Measurements from ENCODE around the gene DYTN. TPM values are rescaled to one million over a fixed set of nuclear protein-coding genes. Genes with fewer than 3 reads are reported as not detected.

DYTN gene
- total and polyA plus RNA-seq, 4 donors, result not detected

DNA sequence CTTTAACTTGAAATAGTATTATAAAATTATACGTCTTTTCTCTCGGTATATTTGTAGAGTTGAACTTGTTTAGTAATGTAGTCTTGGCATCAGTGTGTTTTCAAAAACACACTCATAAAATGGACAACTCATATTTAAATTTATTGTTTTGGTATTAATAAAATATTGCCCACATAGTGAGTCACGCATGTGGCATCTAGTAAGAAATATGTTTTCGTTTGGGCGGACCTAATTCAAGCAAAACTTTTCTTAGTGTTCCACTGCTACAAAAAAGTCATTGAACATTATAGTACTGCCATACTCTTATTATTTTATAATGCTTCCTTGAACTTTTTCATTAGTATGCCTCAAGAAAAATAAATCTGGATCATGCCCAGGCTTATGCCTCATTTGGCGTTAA is 107.0 kb downstream of the DYTN start:
- 95% methylated on average over 6 of the region's 6 CpGs for WGBS
- no peak overlapping the region for H3K27ac ChIP-seq (ENCODE audit: low read depth in 1 of 2, low read length in 2 of 2)

GRCh38 chr2:206610451-206610850 is 107.7 kb downstream of the DYTN start:
- WGBS, result 45% methylated on average over 1 of the region's 1 CpG

More for the DNA sequence above, 107.0 kb downstream of the DYTN start:
- Histone ChIP-seq H3K4me1 (ENCODE audit: control insufficient read depth in 4 of 4, insufficient read depth in 4 of 4, low read length in 3 of 4) (no peaks in the 10 kb centered on the region), H3K9me3 (ENCODE audit: control insufficient read depth in 4 of 4, low read length in 3 of 4) (no peaks in the 10 kb centered on the region), H3K9ac (ENCODE audit: low read depth in 1 of 2, low read length in 2 of 2) (no peak overlapping the region), H3K27me3 (ENCODE audit: control insufficient read depth in 4 of 4, insufficient read depth in 4 of 4, low read length in 3 of 4) (peaks cover 0 to 3% (median 0%) of the 10 kb centered on the region in 4 donors), H3K36me3 (ENCODE audit: control insufficient read depth in 4 of 4, insufficient read depth in 3 of 4, low read depth in 1 of 4, low read length in 3 of 4) (no peaks in the 10 kb centered on the region), H3K4me3 (ENCODE audit: low read depth in 1 of 3, low read length in 3 of 3) (no peak overlapping the region)
- TF ChIP-seq ATF3 (IDR thresholded peaks at IDR 0.05) (no peak), TAF1 (conservative IDR thresholded peaks at IDR 0.05) (no peak), HNF4A (conservative IDR thresholded peaks at IDR 0.05) (no peak)
- DNase-seq (ENCODE audit: low spot score), result no peak

GRCh38 chr2:206603243-206603642 is 115.0 kb downstream of the DYTN start:
- Histone ChIP-seq H3K27me3 (ENCODE audit: control insufficient read depth in 4 of 4, insufficient read depth in 4 of 4, low read length in 3 of 4) (peaks cover 0 to 5% (median 0%) of the 10 kb centered on the region in 4 donors), H3K9ac (ENCODE audit: low read depth in 1 of 2, low read length in 2 of 2) (no peak overlapping the region), H3K27ac (ENCODE audit: low read depth in 1 of 2, low read length in 2 of 2) (no peak overlapping the region), H3K4me3 (ENCODE audit: low read depth in 1 of 3, low read length in 3 of 3) (no peak overlapping the region), H3K9me3 (ENCODE audit: control insufficient read depth in 4 of 4, low read length in 3 of 4) (no peaks in the 10 kb centered on the region), H3K36me3 (ENCODE audit: control insufficient read depth in 4 of 4, insufficient read depth in 3 of 4, low read depth in 1 of 4, low read length in 3 of 4) (no peaks in the 10 kb centered on the region), H3K4me1 (ENCODE audit: control insufficient read depth in 4 of 4, insufficient read depth in 4 of 4, low read length in 3 of 4) (no peaks in the 10 kb centered on the region)
- DNase-seq (ENCODE audit: low spot score), result no peak
- TF ChIP-seq MAX (IDR thresholded peaks at IDR 0.05) (no peak), RXRA (IDR thresholded peaks at IDR 0.05) (no peak), EGR1 (IDR thresholded peaks at IDR 0.05; ENCODE audit: low read depth in 2 of 2) (no peak), HNF4A (conservative IDR thresholded peaks at IDR 0.05) (no peak), JUND (IDR thresholded peaks at IDR 0.05) (no peak), FOXA2 (IDR thresholded peaks at IDR 0.05) (no peak), TAF1 (conservative IDR thresholded peaks at IDR 0.05) (no peak), SP1 (IDR thresholded peaks at IDR 0.05) (no peak), ATF3 (IDR thresholded peaks at IDR 0.05) (no peak), FOXA1 (IDR thresholded peaks at IDR 0.05) (no peak), YY1 (IDR thresholded peaks at IDR 0.05) (no peak), RAD21 (IDR thresholded peaks at IDR 0.05) (no peak), GABPA (IDR thresholded peaks at IDR 0.05 in 1 of 2, conservative IDR thresholded peaks at IDR 0.05 in 1 of 2) (no peak)
- WGBS, result 81% methylated on average over 3 of the region's 3 CpGs

More at GRCh38 chr2:206610451-206610850, 107.7 kb downstream of the DYTN start:
- peaks cover 0 to 5% (median 0%) of the 10 kb centered on the region in 4 donors for H3K27me3 ChIP-seq (ENCODE audit: control insufficient read depth in 4 of 4, insufficient read depth in 4 of 4, low read length in 3 of 4)
- DNase-seq (ENCODE audit: low spot score), result no peak
- H3K36me3 ChIP-seq (ENCODE audit: control insufficient read depth in 4 of 4, insufficient read depth in 3 of 4, low read depth in 1 of 4, low read length in 3 of 4), result no peaks in the 10 kb centered on the region
- no peak for TF ChIP-seq RAD21 (IDR thresholded peaks at IDR 0.05)
- TF ChIP-seq, protein P1, sequence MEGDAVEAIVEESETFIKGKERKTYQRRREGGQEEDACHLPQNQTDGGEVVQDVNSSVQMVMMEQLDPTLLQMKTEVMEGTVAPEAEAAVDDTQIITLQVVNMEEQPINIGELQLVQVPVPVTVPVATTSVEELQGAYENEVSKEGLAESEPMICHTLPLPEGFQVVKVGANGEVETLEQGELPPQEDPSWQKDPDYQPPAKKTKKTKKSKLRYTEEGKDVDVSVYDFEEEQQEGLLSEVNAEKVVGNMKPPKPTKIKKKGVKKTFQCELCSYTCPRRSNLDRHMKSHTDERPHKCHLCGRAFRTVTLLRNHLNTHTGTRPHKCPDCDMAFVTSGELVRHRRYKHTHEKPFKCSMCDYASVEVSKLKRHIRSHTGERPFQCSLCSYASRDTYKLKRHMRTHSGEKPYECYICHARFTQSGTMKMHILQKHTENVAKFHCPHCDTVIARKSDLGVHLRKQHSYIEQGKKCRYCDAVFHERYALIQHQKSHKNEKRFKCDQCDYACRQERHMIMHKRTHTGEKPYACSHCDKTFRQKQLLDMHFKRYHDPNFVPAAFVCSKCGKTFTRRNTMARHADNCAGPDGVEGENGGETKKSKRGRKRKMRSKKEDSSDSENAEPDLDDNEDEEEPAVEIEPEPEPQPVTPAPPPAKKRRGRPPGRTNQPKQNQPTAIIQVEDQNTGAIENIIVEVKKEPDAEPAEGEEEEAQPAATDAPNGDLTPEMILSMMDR (IDR thresholded peaks at IDR 0.05; ENCODE audit: low read depth, low read length, missing input control), result no peak
- no peak for TF ChIP-seq GABPA (IDR thresholded peaks at IDR 0.05 in 1 of 2, conservative IDR thresholded peaks at IDR 0.05 in 1 of 2)
- H3K4me3 ChIP-seq (ENCODE audit: low read depth in 1 of 3, low read length in 3 of 3), result no peak overlapping the region
- no peak overlapping the region for H3K27ac ChIP-seq (ENCODE audit: low read depth in 1 of 2, low read length in 2 of 2)
- H3K4me1 ChIP-seq (ENCODE audit: control insufficient read depth in 4 of 4, insufficient read depth in 4 of 4, low read length in 3 of 4), result no peaks in the 10 kb centered on the region
- no peaks in the 10 kb centered on the region for H3K9me3 ChIP-seq (ENCODE audit: control insufficient read depth in 4 of 4, low read length in 3 of 4)
- H3K9ac ChIP-seq (ENCODE audit: low read depth in 1 of 2, low read length in 2 of 2), result no peak overlapping the region

Small RNA genes within 50 kb of the gene (small RNA-seq; reads per million reads assigned to genes)
- not detected for gene RF00019

Other genes starting within 250 kb of the DYTN start
- not detected for gene FAM237A, start 75.9 kb downstream of the DYTN start, total RNA-seq
- gene FAM237A, start 75.9 kb downstream of the DYTN start, polyA plus RNA-seq, result not detected
- under 1 TPM; 0.09 to 0.33 TPM for gene MDH1B, start 46.9 kb upstream of the DYTN start, total RNA-seq
- under 1 TPM in 1 of 2 donors, not detected in 1; 0.18 TPM for gene MDH1B, start 46.9 kb upstream of the DYTN start, polyA plus RNA-seq
- gene FASTKD2, start 47.2 kb upstream of the DYTN start, total RNA-seq, result 10 to 100 TPM; 16.0 to 36.3 TPM
- 10 to 100 TPM; 12.5 to 14.1 TPM for gene FASTKD2, start 47.2 kb upstream of the DYTN start, polyA plus RNA-seq
- under 1 TPM in 1 of 2 donors, not detected in 1; 0.25 TPM for gene CPO, start 221.1 kb upstream of the DYTN start, total RNA-seq
- under 1 TPM; 0.07 to 0.31 TPM for gene CPO, start 221.1 kb upstream of the DYTN start, polyA plus RNA-seq

Measured in liver (tissue), 10 donors.